Neural progenitor cell (in vitro differentiated cells): ENCODE data around the gene CHM. TPM values are rescaled to one million over a fixed set of nuclear protein-coding genes. Genes with fewer than 3 reads are reported as not detected.
"Not testable (repeated sequence)": the region's sequence is repeated elsewhere in the genome, so short reads cannot be mapped to it uniquely, and the experiment has no call there.

Experiments used
- DNase-seq: peaks from one replicate; pipeline ENCODE4 v3.0.0-alpha.2; 2016; ENCODE audit warnings: low spot score
- H2AFZ ChIP-seq: fragments of 200-600 bp; sonication (generic); replicated peaks from 2 replicates; pipeline ENCODE4 v1.6.1; 2016; ENCODE audit warnings: antibody characterized with exemption
- H3F3A ChIP-seq: fragments of 200-600 bp; sonication (generic); 2 replicates; pipeline ENCODE4 v1.6.1; 2016; ENCODE audit warnings: antibody characterized with exemption, low read depth
- H3K27ac ChIP-seq: fragments of 200-600 bp; sonication (generic); 2 replicates; pipeline ENCODE4 v1.5.1; 2016; ENCODE audit warnings: mild to moderate bottlenecking
- H3K27me3 ChIP-seq: fragments of 200-600 bp; sonication (generic); 2 replicates; pipeline ENCODE4 v1.6.1; 2016; ENCODE audit warnings: mild to moderate bottlenecking, moderate library complexity
- H3K36me3 ChIP-seq: fragments of 200-600 bp; sonication (generic); 2 replicates; pipeline ENCODE4 v1.5.1; 2016
- H3K4me1 ChIP-seq: fragments of 200-600 bp; sonication (generic); 2 replicates; pipeline ENCODE4 v1.6.1; 2016; ENCODE audit warnings: mixed run types
- H3K4me2 ChIP-seq: fragments of 200-600 bp; sonication (generic); 2 replicates; pipeline ENCODE4 v1.6.1; 2016
- H3K4me3 ChIP-seq: fragments of 200-600 bp; sonication (generic); 2 replicates; pipeline ENCODE4 v1.5.1; 2016
- H3K79me2 ChIP-seq: fragments of 200-600 bp; sonication (generic); 2 replicates; pipeline ENCODE4 v1.6.1; 2016; ENCODE audit warnings: low read depth
- H3K9ac ChIP-seq: fragments of 200-600 bp; sonication (generic); 2 replicates; pipeline ENCODE4 v1.6.1; 2016
- H3K9me3 ChIP-seq: fragments of 200-600 bp; sonication (generic); 2 replicates; pipeline ENCODE4 v1.5.1; 2016; ENCODE audit warnings: low read depth
- H4K20me1 ChIP-seq: fragments of 200-600 bp; sonication (generic); 2 replicates; pipeline ENCODE4 v1.6.1; 2016; ENCODE audit warnings: low read depth
- H3K27ac Mint-ChIP-seq: 3 replicates; pipeline ENCODE4 v1.8.0; 2021; ENCODE audit warnings: mixed read lengths
- H3K27me3 Mint-ChIP-seq: 2 replicates; pipeline ENCODE4 v1.8.0; 2022; ENCODE audit warnings: low read depth, mild to moderate bottlenecking, inconsistent platforms, moderate library complexity, mixed read lengths; ENCODE audit not compliant: insufficient read depth
- H3K36me3 Mint-ChIP-seq: 3 replicates; pipeline ENCODE4 v1.8.0; 2021; ENCODE audit warnings: mixed read lengths
- H3K4me1 Mint-ChIP-seq: 3 replicates; pipeline ENCODE4 v1.8.0; 2021; ENCODE audit warnings: mixed read lengths
- H3K4me3 Mint-ChIP-seq: 3 replicates; pipeline ENCODE4 v1.8.0; 2021; ENCODE audit warnings: mild to moderate bottlenecking, moderate library complexity, mixed read lengths
- H3K9me3 Mint-ChIP-seq: 3 replicates; pipeline ENCODE4 v1.8.0; 2020; ENCODE audit warnings: mixed read lengths
- EZH2 ChIP-seq: fragments of 200-600 bp; sonication (generic); IDR thresholded peaks from 2 replicates; pipeline ENCODE4 v1.6.1; 2017; ENCODE audit warnings: antibody characterized with exemption, mild to moderate bottlenecking, moderate library complexity
- EZH2phosphoT487 ChIP-seq: fragments of 200-600 bp; sonication (generic); IDR thresholded peaks from 2 replicates; pipeline ENCODE4 v1.6.1; 2017; ENCODE audit warnings: antibody characterized with exemption
- total RNA-seq: library from RNA; depleted of rRNA; stranded (reverse); fragments of >200 nt; gene quantifications from 2 replicates; pipeline ENCODE4 v1.2.3, GENCODE V29; 2015; ENCODE audit warnings: low replicate concordance
- TF ChIP-seq, protein P1 (sequence below): fragments of 200-600 bp; sonication (generic); IDR thresholded peaks from 2 replicates; pipeline ENCODE4 v1.5.1; 2017; ENCODE audit warnings: antibody characterized with exemption, mild to moderate bottlenecking

CHM gene
- total RNA-seq, 1 donor from 2014 or later = 24.0 TPM

DNA sequence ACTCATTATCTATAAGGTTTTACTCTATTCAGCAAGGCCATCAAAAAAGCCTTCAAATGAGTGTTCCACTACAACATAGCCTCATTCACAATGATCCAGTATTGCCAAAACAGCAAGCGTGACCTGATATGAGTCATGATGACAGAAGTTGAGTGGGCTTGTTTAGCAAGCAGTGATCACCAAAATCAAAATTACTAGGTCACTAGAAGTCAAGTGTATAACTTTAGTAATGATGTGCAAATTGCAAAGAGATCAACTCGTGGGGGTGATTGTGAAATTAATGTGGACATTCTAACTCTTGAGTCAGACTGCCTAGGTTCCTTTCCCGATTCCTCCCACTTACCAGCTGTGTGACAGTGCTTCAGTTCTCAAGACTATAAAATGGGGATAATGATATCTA is 124.5 kb downstream of the CHM start:
- Histone ChIP-seq H3K36me3 (no peaks in the 10 kb centered on the region), H3K4me1 (no peaks in the 10 kb centered on the region), H3K9ac (no peak overlapping the region), H3K27me3 (no peaks in the 10 kb centered on the region), H3K4me2 (no peak overlapping the region), H3K79me2 (no peaks in the 10 kb centered on the region), H2AFZ (no peak overlapping the region), H3K4me3 (no peak overlapping the region), H3K27ac (no peak overlapping the region), H3F3A (no peaks in the 10 kb centered on the region), H4K20me1 (no peaks in the 10 kb centered on the region), H3K9me3 (no peaks in the 10 kb centered on the region)
- Mint-ChIP-seq H3K27me3 (peaks cover 2% of the 10 kb centered on the region), H3K4me3 (no peak overlapping the region), H3K27ac (no peak overlapping the region), H3K36me3 (peaks cover 3% of the 10 kb centered on the region), H3K4me1 (peaks cover 8% of the 10 kb centered on the region), H3K9me3 (peaks cover 4% of the 10 kb centered on the region)
- TF ChIP-seq EZH2phosphoT487 (no peak), EZH2 (no peak)
- TF ChIP-seq, protein P1, sequence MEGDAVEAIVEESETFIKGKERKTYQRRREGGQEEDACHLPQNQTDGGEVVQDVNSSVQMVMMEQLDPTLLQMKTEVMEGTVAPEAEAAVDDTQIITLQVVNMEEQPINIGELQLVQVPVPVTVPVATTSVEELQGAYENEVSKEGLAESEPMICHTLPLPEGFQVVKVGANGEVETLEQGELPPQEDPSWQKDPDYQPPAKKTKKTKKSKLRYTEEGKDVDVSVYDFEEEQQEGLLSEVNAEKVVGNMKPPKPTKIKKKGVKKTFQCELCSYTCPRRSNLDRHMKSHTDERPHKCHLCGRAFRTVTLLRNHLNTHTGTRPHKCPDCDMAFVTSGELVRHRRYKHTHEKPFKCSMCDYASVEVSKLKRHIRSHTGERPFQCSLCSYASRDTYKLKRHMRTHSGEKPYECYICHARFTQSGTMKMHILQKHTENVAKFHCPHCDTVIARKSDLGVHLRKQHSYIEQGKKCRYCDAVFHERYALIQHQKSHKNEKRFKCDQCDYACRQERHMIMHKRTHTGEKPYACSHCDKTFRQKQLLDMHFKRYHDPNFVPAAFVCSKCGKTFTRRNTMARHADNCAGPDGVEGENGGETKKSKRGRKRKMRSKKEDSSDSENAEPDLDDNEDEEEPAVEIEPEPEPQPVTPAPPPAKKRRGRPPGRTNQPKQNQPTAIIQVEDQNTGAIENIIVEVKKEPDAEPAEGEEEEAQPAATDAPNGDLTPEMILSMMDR = no peak
- no peak for DNase-seq

- H3K9ac ChIP-seq, H3K4me1 Mint-ChIP-seq, H3K36me3 ChIP-seq, H3K27ac ChIP-seq, H3K4me2 ChIP-seq, H3F3A ChIP-seq, H4K20me1 ChIP-seq, H3K27me3 Mint-ChIP-seq, H3K9me3 ChIP-seq, H3K4me3 ChIP-seq, H3K27ac Mint-ChIP-seq, H3K4me1 ChIP-seq, DNase-seq, H3K27me3 ChIP-seq, H3K79me2 ChIP-seq, H3K4me3 Mint-ChIP-seq, H3K36me3 Mint-ChIP-seq, H2AFZ ChIP-seq: not testable (repeated sequence)
- peaks cover 23% of the 10 kb centered on the region for H3K9me3 Mint-ChIP-seq
Measured at GRCh38 chrX:85916656-85917280, 130.6 kb downstream of the CHM start.

DNA sequence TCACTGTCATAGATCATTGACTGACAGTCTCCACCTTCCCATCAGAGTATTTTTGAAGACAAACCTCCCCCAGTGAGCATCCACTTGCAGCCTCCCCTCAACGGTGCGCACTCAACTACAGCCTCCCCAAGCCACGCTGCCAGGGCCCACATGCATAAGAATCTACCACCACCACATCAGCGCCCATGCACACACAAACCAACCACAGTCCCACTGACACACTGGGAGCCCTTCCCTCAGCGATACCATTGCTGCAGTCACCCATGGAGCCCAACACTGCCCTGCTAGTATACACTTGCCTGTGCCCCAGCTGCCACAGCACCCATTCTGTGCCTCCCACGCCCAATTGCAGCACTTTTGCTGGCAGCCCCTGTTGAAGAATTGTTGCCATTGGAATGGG is 132.9 kb downstream of the CHM start:
- no peak overlapping the region for H3K27ac ChIP-seq
- no peak overlapping the region for H3K4me3 ChIP-seq
- H3K4me1 Mint-ChIP-seq = no peaks in the 10 kb centered on the region
- TF ChIP-seq EZH2phosphoT487 (no peak), EZH2 (no peak)
- TF ChIP-seq, protein P1 = no peak
- H3K4me3 Mint-ChIP-seq = peak overlapping the region; percentile 31
- H3K27ac Mint-ChIP-seq = no peak overlapping the region
- no peaks in the 10 kb centered on the region for H3K4me1 ChIP-seq
- no peaks in the 10 kb centered on the region for H4K20me1 ChIP-seq
- no peak for DNase-seq
- no peaks in the 10 kb centered on the region for H3K9me3 ChIP-seq
- H3K9ac ChIP-seq = no peak overlapping the region
- no peak overlapping the region for H3K4me2 ChIP-seq
- H3K27me3 ChIP-seq = no peaks in the 10 kb centered on the region
- H3K36me3 ChIP-seq = peaks cover 3% of the 10 kb centered on the region
- no peaks in the 10 kb centered on the region for H3K27me3 Mint-ChIP-seq
- H3F3A ChIP-seq = no peaks in the 10 kb centered on the region
- peaks cover 7% of the 10 kb centered on the region for H3K36me3 Mint-ChIP-seq
- H3K9me3 Mint-ChIP-seq = peaks cover 23% of the 10 kb centered on the region
- H3K79me2 ChIP-seq = no peaks in the 10 kb centered on the region
- H2AFZ ChIP-seq = no peak overlapping the region

GRCh38 chrX:85907316-85907715 is 140.0 kb downstream of the CHM start:
- H3K27me3 ChIP-seq = no peaks in the 10 kb centered on the region
- H3K4me3 ChIP-seq = no peak overlapping the region
- H3K4me2 ChIP-seq = no peak overlapping the region
- peaks cover 3% of the 10 kb centered on the region for H3K36me3 ChIP-seq
- Mint-ChIP-seq H3K36me3 (no peaks in the 10 kb centered on the region), H3K27ac (no peak overlapping the region), H3K27me3 (peaks cover 2% of the 10 kb centered on the region), H3K9me3 (no peaks in the 10 kb centered on the region), H3K4me3 (no peak overlapping the region), H3K4me1 (peaks cover 6% of the 10 kb centered on the region)
- TF ChIP-seq, protein P1 = no peak
- TF ChIP-seq EZH2 (no peak), EZH2phosphoT487 (no peak)
- no peaks in the 10 kb centered on the region for H3F3A ChIP-seq
- no peaks in the 10 kb centered on the region for H4K20me1 ChIP-seq
- no peaks in the 10 kb centered on the region for H3K79me2 ChIP-seq
- DNase-seq = no peak
- no peak overlapping the region for H3K9ac ChIP-seq
- H3K9me3 ChIP-seq = no peaks in the 10 kb centered on the region
- H2AFZ ChIP-seq = no peak overlapping the region
- no peak overlapping the region for H3K27ac ChIP-seq
- H3K4me1 ChIP-seq = peaks cover 4% of the 10 kb centered on the region
